Measurements from ENCODE around the gene NNT.

GRCh38 chr5:43583724-43584123 is 19.3 kb upstream of the NNT start:
- TF ChIP-seq EZH2 (IDR thresholded peaks at IDR 0.05; ENCODE audit: low read length) (no peak), CTCF (optimal IDR thresholded peaks at IDR 0.05 in 1 of 3, IDR thresholded peaks at IDR 0.05 in 1 of 3, conservative IDR thresholded peaks at IDR 0.05 in 1 of 3; ENCODE audit: extremely low read depth in 1 of 3, insufficient read depth in 2 of 3, low read length in 3 of 3) (no peak)

Data from keratinocyte (primary cell).